ENCODE data around the gene PREX1.

The PREX1 gene

DNA sequence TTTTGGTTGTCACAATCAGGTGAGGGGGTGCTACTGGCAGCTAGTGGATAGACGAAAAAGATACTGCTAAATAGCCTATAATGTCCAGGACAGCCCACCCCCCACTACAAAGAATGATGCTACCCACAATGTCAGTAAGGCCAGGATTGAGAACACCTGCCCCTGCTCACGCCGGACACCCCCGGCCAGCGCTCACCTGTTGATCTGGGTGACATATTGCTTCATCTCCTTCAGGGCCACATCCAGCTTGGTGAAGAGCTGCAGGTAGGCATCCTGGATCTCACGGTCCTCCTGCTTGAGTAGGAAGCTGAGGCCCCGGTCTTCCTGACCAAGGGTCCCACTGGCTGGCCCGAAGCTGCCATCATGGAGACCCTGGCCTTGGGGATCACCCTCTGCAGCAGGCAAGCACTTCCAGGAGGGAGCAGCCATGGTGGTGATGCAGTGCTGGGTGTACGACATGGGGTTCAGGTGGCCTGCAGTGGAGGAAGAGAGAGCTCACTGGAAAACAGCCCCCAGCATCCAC is 178.6 kb downstream of the PREX1 start:
- TF ChIP-seq, protein P1, sequence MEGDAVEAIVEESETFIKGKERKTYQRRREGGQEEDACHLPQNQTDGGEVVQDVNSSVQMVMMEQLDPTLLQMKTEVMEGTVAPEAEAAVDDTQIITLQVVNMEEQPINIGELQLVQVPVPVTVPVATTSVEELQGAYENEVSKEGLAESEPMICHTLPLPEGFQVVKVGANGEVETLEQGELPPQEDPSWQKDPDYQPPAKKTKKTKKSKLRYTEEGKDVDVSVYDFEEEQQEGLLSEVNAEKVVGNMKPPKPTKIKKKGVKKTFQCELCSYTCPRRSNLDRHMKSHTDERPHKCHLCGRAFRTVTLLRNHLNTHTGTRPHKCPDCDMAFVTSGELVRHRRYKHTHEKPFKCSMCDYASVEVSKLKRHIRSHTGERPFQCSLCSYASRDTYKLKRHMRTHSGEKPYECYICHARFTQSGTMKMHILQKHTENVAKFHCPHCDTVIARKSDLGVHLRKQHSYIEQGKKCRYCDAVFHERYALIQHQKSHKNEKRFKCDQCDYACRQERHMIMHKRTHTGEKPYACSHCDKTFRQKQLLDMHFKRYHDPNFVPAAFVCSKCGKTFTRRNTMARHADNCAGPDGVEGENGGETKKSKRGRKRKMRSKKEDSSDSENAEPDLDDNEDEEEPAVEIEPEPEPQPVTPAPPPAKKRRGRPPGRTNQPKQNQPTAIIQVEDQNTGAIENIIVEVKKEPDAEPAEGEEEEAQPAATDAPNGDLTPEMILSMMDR (IDR thresholded peaks at IDR 0.05; ENCODE audit: low read length, missing control alignments) = no peak
- H3K4me3 ChIP-seq (replicated peaks; ENCODE audit: low read depth, low read length) = no peak overlapping the region
- DNase-seq (ENCODE audit: low read depth) = no peak

DNA sequence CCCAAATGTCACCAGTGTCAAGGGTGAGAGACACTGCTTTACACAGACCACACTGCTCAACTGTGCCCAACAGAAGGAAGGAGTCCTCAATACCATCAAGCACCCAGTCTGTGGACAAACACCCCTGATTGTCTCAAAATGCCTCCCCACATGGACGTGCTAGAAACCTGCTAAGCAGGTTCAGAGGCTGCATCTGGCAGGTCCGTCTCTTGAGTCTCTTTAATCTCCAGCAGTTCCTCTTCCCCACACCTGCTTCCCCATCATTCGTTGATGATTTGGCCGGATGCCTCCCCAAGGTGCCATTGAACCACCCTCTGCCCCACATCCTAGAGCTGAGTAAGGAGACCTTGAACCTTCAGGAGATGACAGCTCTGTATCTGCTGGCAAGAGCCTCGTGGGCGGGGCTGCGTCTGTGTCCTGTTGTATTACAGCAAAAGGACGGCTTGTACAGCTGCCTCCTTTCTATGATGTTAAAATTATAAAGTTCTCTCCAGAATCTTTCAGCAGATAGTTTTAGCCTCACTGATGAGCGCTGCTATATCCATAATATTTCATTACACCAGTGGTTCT is 179.2 kb downstream of the PREX1 start:
- DNase-seq (ENCODE audit: low read depth) = no peak
- TF ChIP-seq, protein P1 (IDR thresholded peaks at IDR 0.05; ENCODE audit: low read length, missing control alignments) = no peak
- no peak overlapping the region for H3K4me3 ChIP-seq (replicated peaks; ENCODE audit: low read depth, low read length)

DNA sequence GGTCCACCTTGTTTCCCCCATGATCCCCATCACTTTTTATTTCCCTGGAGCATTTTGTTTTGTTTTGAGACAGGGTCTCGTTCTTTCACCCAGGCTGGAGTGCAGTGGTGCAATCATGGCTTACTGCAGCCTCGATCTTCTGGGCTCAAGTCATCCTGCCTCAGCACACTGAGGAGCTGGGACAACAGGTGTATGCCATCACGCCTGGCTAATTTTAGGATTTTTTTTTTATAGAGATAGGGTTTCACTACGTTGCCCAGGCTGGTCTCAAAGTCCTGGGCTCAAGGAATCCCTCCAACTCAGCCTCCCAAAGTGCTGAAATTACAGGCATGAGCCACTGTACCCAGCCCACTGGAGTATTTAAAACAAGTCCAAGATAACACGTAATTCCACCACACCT is 179.9 kb downstream of the PREX1 start:
- no peak overlapping the region for H3K4me3 ChIP-seq (replicated peaks; ENCODE audit: low read depth, low read length)
- TF ChIP-seq, protein P1 (IDR thresholded peaks at IDR 0.05; ENCODE audit: low read length, missing control alignments) = no peak
- no peak for DNase-seq (ENCODE audit: low read depth)

DNA sequence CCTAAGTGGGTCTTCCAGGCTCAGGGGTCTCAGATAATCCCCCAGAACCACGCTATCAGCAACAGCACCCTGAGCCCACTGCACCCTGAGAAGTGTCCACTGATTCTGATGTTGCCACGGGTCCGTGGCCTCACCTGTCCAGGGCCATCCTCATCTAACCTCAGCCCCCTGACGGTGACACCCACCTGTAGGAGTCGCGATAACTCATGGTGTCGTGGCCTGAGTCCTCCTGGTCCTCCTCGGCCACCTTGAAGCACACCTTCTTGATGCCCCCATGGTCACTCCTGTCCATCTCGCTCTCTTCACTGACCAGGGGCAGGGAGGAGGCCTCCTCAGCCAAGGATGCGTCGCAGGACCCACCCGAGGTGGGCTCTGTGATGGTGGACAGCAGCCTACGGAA is 182.1 kb downstream of the PREX1 start:
- H3K4me3 ChIP-seq (replicated peaks; ENCODE audit: low read depth, low read length) = no peak overlapping the region
- DNase-seq (ENCODE audit: low read depth) = no peak
- TF ChIP-seq, protein P1 (IDR thresholded peaks at IDR 0.05; ENCODE audit: low read length, missing control alignments) = no peak

DNA sequence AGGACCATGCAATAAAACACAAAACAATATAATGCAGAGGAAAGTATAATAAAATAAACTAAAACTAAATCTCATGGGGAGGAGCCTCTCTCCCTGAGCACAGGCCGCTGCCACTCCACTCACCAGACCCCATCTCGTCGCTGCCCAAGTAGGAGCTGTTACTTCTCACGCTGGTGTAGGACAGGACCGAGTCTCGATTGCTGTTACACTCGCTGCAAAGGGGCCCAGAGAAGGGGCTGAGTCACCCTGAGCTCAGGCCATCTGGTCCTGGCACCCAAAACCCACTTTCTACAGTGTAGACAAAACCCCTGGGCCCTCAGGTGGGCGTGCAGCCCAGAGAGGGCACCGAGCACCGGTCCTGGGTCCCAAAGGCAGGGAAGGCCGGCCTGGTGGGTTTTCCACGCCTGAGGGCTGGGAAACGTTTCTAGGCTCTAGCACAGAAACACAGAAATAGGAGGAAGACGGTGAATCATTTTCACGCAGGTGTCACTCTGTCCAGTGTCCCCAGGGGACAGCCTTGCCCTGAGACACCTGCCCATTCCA is 183.4 kb downstream of the PREX1 start:
- no peak overlapping the region for H3K4me3 ChIP-seq (replicated peaks; ENCODE audit: low read depth, low read length)
- no peak for DNase-seq (ENCODE audit: low read depth)
- TF ChIP-seq, protein P1 (IDR thresholded peaks at IDR 0.05; ENCODE audit: low read length, missing control alignments) = no peak

DNA sequence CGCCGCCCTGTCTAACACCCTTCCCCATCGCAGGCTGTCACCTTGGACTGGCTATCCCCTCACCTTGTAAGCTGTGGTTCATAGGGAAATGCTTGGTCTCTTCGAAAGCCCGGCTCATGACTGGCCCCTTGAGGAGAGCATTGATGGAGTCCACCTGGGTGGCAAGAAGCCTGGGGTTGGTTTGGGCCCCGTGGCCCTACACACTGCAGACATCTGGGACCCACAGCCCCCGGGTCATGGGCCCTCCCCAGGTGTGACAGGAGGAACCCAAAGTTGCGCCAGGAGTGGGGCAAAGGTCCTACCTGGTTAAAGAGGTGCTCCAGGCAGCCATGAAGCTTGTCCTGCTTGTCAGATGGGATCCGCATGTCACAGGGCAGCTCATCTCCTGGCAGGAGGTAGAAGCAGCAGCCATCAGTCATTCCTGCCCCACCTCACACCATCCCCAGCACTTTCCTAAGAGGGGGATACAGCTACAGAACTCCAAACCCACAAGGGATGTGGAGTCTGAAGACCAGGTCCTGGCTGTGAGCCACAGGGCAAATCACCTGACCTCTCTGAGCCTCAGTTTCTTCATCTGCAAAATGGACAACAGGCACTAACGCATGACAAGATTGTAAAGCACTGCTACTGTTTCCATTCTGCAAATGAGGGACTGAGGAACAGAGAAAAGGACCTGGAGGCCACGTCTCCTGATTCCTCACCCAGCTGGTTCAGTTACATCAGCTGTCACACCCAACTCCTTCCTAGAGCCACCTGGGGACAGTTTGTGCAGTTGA is 185.5 kb downstream of the PREX1 start:
- TF ChIP-seq, protein P1 (IDR thresholded peaks at IDR 0.05; ENCODE audit: low read length, missing control alignments) = no peak

More for the DNA sequence above, 185.5 kb downstream of the PREX1 start:
- H3K4me3 ChIP-seq (replicated peaks; ENCODE audit: low read depth, low read length) = no peak overlapping the region
- no peak for DNase-seq (ENCODE audit: low read depth)
